ENCODE data around the gene GBX1.
A peak's percentile ranks its signal among the peaks of the same experiment; 100 is the strongest.

The GBX1 gene

GRCh38 chr7:151116603-151117440 lies 50.7 kb downstream of the GBX1 start:
- CTCF ChIA-PET: no interaction called here
- POLR2A ChIA-PET (ENCODE audit: low non-redundant PET): interaction anchor here (1.1 kb wide), 1 partner anchor 36 kb away, joined by 5 read pairs; the partner anchor contains the start of gene FASTK
- DNase-seq (ENCODE audit: low spot score): no peak
- TF ChIP-seq CTCF (conservative IDR thresholded peaks at IDR 0.05; ENCODE audit: low read depth): no peak
- peak overlapping the region; percentile 91 for H3K27ac ChIP-seq

GRCh38 chr7:151115836-151116418 lies 51.6 kb downstream of the GBX1 start:
- H3K27ac ChIP-seq: peak overlapping the region; percentile 91
- no peak for TF ChIP-seq CTCF (conservative IDR thresholded peaks at IDR 0.05; ENCODE audit: low read depth)
- DNase-seq (ENCODE audit: low spot score): peak; percentile 94
- ChIA-PET CTCF (interaction anchor here (0.7 kb wide), 1 partner anchor 53 kb away, joined by 3 read pairs; no protein-coding TSS in a partner anchor), POLR2A (ENCODE audit: low non-redundant PET) (interaction anchor here (1.1 kb wide), 1 partner anchor 35 kb away, joined by 5 read pairs; the partner anchor contains the start of gene FASTK)

GRCh38 chr7:151115121-151115835 lies 52.2 kb downstream of the GBX1 start:
- DNase-seq (ENCODE audit: low spot score): no peak
- TF ChIP-seq CTCF (conservative IDR thresholded peaks at IDR 0.05; ENCODE audit: low read depth): no peak
- ChIA-PET CTCF (interaction anchor here (0.7 kb wide), 1 partner anchor 53 kb away, joined by 3 read pairs; no protein-coding TSS in a partner anchor), POLR2A (ENCODE audit: low non-redundant PET) (interaction anchor here (1.1 kb wide), 1 partner anchor 35 kb away, joined by 5 read pairs; the partner anchor contains the start of gene FASTK)
- H3K27ac ChIP-seq: peak overlapping the region; percentile 91

GRCh38 chr7:151114151-151115090 lies 53.1 kb downstream of the GBX1 start:
- POLR2A ChIA-PET (ENCODE audit: low non-redundant PET): no interaction called here
- peak; percentile 29 for DNase-seq (ENCODE audit: low spot score)
- CTCF ChIA-PET: no interaction called here
- peak; percentile 32 for TF ChIP-seq CTCF (conservative IDR thresholded peaks at IDR 0.05; ENCODE audit: low read depth)
- H3K27ac ChIP-seq: peak overlapping the region; percentile 91

- H3K27ac ChIP-seq: peak overlapping the region; percentile 91
- POLR2A ChIA-PET (ENCODE audit: low non-redundant PET): interaction anchor here (0.5 kb wide), 1 partner anchor 190 kb away, joined by 3 read pairs; no protein-coding TSS in a partner anchor
- no peak for TF ChIP-seq CTCF (conservative IDR thresholded peaks at IDR 0.05; ENCODE audit: low read depth)
- peak; percentile 69 for DNase-seq (ENCODE audit: low spot score)
- CTCF ChIA-PET: interaction anchor here (0.6 to 1.2 kb wide), 3 partner anchors 10 to 151 kb away, joined by 3 to 7 read pairs (median 4); no protein-coding TSS in a partner anchor
Observed at GRCh38 chr7:151113344-151114150, 53.9 kb downstream of the GBX1 start.

All from RWPE1 (cell line).